IMR-90 (cell line): ENCODE results near the gene SP2.

Experiments
- BHLHE40 ChIP-seq: fragments of 150-350 bp; IDR thresholded peaks from 2 replicates; pipeline ENCODE4 v1.6.1; 2016; ENCODE audit warnings: mild to moderate bottlenecking, low read depth, low read length
- CHD1 ChIP-seq: IDR thresholded peaks from 2 replicates; pipeline ENCODE4 v1.6.1; 2012; ENCODE audit warnings: low read depth, low read length, improper control_type of control experiment
- MAFK ChIP-seq: IDR thresholded peaks from 2 replicates; pipeline ENCODE4 v1.6.1; 2012; ENCODE audit warnings: low read depth, low read length, improper control_type of control experiment
- MXI1 ChIP-seq: IDR thresholded peaks from 2 replicates; pipeline ENCODE4 v1.6.1; 2012; ENCODE audit warnings: low read depth, mild to moderate bottlenecking, low read length, moderate library complexity, borderline replicate concordance
- POLR2A ChIP-seq: IDR thresholded peaks from 2 replicates; pipeline ENCODE4 v1.6.1; 2012; ENCODE audit warnings: mild to moderate bottlenecking, low read depth, low read length
- RAD21 ChIP-seq: IDR thresholded peaks from 2 replicates; pipeline ENCODE4 v1.6.1; 2012; ENCODE audit warnings: low read length, improper control_type of control experiment
- RCOR1 ChIP-seq: IDR thresholded peaks from 2 replicates; pipeline ENCODE4 v1.6.1; 2012; ENCODE audit warnings: mild to moderate bottlenecking, low read length, improper control_type of control experiment; ENCODE audit not compliant: insufficient replicate concordance
- RFX5 ChIP-seq: IDR thresholded peaks from 2 replicates; pipeline ENCODE4 v1.8.0; 2012; ENCODE audit warnings: low read depth, mild to moderate bottlenecking, low read length, moderate library complexity
- SMC3 ChIP-seq: fragments of 150-350 bp; IDR thresholded peaks from 2 replicates; pipeline ENCODE4 v1.6.1; 2016; ENCODE audit warnings: low read depth, mild to moderate bottlenecking, antibody characterized with exemption, low read length, moderate library complexity
- TF ChIP-seq, protein P1 (sequence below): conservative IDR thresholded peaks from 2 replicates; pipeline ENCODE4 v1.5.1; 2012; ENCODE audit warnings: mild to moderate bottlenecking, low read depth, low read length, improper control_type of control experiment
- TF ChIP-seq, protein P2 (sequence below): fragments of 150-350 bp; IDR thresholded peaks from 2 replicates; pipeline ENCODE4 v1.6.1; 2016; ENCODE audit warnings: low read depth, mild to moderate bottlenecking, low read length, moderate library complexity, borderline replicate concordance
- TF ChIP-seq, protein P3 (sequence below): fragments of 150-350 bp; IDR thresholded peaks from 2 replicates; pipeline ENCODE4 v1.6.1; 2017; ENCODE audit warnings: mild to moderate bottlenecking, antibody characterized with exemption, low read length, low read depth

DNA sequence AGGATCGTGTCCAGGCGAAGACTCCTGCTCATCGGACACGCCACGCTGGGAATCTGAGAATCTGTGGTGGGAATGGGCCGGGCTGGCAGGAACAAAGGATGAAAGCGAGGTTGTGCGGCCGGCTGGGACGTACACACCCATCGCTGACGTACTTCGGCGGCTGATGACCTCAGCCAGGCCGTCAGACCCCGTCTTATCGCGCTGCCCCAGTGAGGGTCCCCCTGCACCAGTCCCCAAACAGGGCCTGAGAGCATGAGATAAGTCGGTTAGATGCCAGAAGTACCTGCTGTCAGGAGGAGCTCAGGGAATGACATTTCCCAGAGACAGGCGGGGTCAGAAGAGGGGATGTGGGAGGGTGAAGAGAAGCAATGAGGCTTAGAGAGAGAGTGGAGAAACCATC, 29.1 kb upstream of the SP2 start:
- TF ChIP-seq RAD21 (no peak), POLR2A (no peak), MXI1 (no peak), RFX5 (no peak), SMC3 (no peak), CHD1 (no peak), MAFK (no peak), BHLHE40 (no peak), RCOR1 (no peak)
- TF ChIP-seq, protein P1, sequence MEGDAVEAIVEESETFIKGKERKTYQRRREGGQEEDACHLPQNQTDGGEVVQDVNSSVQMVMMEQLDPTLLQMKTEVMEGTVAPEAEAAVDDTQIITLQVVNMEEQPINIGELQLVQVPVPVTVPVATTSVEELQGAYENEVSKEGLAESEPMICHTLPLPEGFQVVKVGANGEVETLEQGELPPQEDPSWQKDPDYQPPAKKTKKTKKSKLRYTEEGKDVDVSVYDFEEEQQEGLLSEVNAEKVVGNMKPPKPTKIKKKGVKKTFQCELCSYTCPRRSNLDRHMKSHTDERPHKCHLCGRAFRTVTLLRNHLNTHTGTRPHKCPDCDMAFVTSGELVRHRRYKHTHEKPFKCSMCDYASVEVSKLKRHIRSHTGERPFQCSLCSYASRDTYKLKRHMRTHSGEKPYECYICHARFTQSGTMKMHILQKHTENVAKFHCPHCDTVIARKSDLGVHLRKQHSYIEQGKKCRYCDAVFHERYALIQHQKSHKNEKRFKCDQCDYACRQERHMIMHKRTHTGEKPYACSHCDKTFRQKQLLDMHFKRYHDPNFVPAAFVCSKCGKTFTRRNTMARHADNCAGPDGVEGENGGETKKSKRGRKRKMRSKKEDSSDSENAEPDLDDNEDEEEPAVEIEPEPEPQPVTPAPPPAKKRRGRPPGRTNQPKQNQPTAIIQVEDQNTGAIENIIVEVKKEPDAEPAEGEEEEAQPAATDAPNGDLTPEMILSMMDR = no peak
- TF ChIP-seq, protein P2, sequence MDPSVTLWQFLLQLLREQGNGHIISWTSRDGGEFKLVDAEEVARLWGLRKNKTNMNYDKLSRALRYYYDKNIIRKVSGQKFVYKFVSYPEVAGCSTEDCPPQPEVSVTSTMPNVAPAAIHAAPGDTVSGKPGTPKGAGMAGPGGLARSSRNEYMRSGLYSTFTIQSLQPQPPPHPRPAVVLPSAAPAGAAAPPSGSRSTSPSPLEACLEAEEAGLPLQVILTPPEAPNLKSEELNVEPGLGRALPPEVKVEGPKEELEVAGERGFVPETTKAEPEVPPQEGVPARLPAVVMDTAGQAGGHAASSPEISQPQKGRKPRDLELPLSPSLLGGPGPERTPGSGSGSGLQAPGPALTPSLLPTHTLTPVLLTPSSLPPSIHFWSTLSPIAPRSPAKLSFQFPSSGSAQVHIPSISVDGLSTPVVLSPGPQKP = no peak
- TF ChIP-seq, protein P3, sequence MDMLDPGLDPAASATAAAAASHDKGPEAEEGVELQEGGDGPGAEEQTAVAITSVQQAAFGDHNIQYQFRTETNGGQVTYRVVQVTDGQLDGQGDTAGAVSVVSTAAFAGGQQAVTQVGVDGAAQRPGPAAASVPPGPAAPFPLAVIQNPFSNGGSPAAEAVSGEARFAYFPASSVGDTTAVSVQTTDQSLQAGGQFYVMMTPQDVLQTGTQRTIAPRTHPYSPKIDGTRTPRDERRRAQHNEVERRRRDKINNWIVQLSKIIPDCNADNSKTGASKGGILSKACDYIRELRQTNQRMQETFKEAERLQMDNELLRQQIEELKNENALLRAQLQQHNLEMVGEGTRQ = no peak
